Osteoblast (primary cell): ENCODE results near the gene HM13. TPM values are rescaled to one million over a fixed set of nuclear protein-coding genes. Genes with fewer than 3 reads are reported as not detected.

ENCODE experiments used
- DNase-seq: peaks from one replicate; pipeline ENCODE4 v3.0.0; 2011; ENCODE audit warnings: low spot score, mixed read lengths; ENCODE audit not compliant: insufficient read length; ENCODE audit errors: missing footprints
- H2AFZ ChIP-seq: 2 replicates; pipeline ENCODE4 v1.6.0; 2011; ENCODE audit warnings: mild to moderate bottlenecking, low read length
- H3K27ac ChIP-seq: 2 replicates; pipeline ENCODE4 v1.5.1; 2011; ENCODE audit warnings: mild to moderate bottlenecking, low read depth, low read length, moderate library complexity
- H3K27me3 ChIP-seq: 2 replicates; pipeline ENCODE4 v1.6.0; 2012; ENCODE audit warnings: mild to moderate bottlenecking, control low read depth, inconsistent platforms, low read length, moderate library complexity; ENCODE audit not compliant: insufficient read depth
- H3K36me3 ChIP-seq: 2 replicates; pipeline ENCODE4 v1.5.1; 2011; ENCODE audit warnings: mild to moderate bottlenecking, low read length, control low read depth, moderate library complexity; ENCODE audit not compliant: insufficient read depth
- H3K4me1 ChIP-seq: 2 replicates; pipeline ENCODE4 v1.5.1; 2011; ENCODE audit warnings: mild to moderate bottlenecking, low read length, control low read depth, moderate library complexity; ENCODE audit not compliant: insufficient read depth
- H3K4me2 ChIP-seq: 2 replicates; pipeline ENCODE4 v1.6.0; 2011; ENCODE audit warnings: mild to moderate bottlenecking, low read length; ENCODE audit not compliant: insufficient read depth
- H3K4me3 ChIP-seq: fragments of 200-600 bp; sonication (generic); 3 replicates; pipeline ENCODE4 v1.5.1; 2012; ENCODE audit warnings: mild to moderate bottlenecking, low read length, inconsistent platforms; ENCODE audit not compliant: insufficient read depth
- H3K79me2 ChIP-seq: 2 replicates; pipeline ENCODE4 v1.6.0; 2012; ENCODE audit warnings: mild to moderate bottlenecking, low read length, control low read depth, inconsistent platforms; ENCODE audit not compliant: insufficient read depth
- H3K9me3 ChIP-seq: 2 replicates; pipeline ENCODE4 v1.5.1; 2011; ENCODE audit warnings: low read depth, low read length, control low read depth
- H4K20me1 ChIP-seq: 2 replicates; pipeline ENCODE4 v1.6.0; 2012; ENCODE audit warnings: mild to moderate bottlenecking, low read length, control low read depth; ENCODE audit not compliant: insufficient read depth
- total RNA-seq: library from RNA; depleted of rRNA; stranded (reverse); fragments of >200 nt; gene quantifications from 2 replicates; pipeline ENCODE4 v1.2.3, GENCODE V29; 2012
- TF ChIP-seq, protein P1 (sequence below): IDR thresholded peaks from 2 replicates; pipeline ENCODE4 v1.5.1; 2011; ENCODE audit warnings: mild to moderate bottlenecking, low read depth, low read length, moderate library complexity; ENCODE audit errors: extremely low read depth

HM13 gene
- total RNA-seq, 1 donor = 85.8 TPM

DNA sequence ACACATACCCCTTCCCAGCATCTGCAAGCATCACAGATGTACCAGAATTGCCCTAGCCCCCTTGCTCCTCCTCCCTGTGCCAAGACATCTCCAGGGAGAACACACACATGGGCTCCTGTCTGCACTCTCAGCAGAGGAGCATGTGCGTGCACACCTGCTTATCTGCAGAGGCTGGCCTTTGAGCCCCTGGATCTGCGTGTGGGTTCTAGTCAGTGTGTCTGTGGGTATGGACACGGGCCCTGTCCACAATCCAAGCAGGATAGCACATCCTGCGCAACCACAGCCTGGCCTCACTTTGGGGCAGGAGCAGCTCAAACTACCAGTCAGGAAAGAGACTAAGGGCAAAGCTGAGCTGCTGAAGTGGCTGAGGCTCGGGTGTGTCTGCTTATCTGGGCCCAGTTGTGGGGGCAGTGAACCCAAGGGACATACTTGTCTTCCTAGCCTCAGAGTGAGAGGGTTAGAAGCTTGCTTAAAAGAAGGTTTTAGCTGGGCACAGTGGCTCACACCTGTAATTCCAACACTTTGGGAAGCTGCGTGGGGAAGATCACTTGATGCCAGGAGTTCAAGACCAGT, 41.0 kb downstream of the HM13 start:
- Histone ChIP-seq H2AFZ (no peak overlapping the region), H3K4me1 (peaks cover 14% of the 10 kb centered on the region), H3K27ac (no peak overlapping the region), H3K9me3 (no peaks in the 10 kb centered on the region), H3K79me2 (peaks cover 4% of the 10 kb centered on the region), H3K36me3 (peaks cover 65% of the 10 kb centered on the region), H3K4me2 (no peak overlapping the region), H3K27me3 (no peaks in the 10 kb centered on the region), H3K4me3 (no peak overlapping the region), H4K20me1 (peaks cover 10% of the 10 kb centered on the region)
- TF ChIP-seq, protein P1, sequence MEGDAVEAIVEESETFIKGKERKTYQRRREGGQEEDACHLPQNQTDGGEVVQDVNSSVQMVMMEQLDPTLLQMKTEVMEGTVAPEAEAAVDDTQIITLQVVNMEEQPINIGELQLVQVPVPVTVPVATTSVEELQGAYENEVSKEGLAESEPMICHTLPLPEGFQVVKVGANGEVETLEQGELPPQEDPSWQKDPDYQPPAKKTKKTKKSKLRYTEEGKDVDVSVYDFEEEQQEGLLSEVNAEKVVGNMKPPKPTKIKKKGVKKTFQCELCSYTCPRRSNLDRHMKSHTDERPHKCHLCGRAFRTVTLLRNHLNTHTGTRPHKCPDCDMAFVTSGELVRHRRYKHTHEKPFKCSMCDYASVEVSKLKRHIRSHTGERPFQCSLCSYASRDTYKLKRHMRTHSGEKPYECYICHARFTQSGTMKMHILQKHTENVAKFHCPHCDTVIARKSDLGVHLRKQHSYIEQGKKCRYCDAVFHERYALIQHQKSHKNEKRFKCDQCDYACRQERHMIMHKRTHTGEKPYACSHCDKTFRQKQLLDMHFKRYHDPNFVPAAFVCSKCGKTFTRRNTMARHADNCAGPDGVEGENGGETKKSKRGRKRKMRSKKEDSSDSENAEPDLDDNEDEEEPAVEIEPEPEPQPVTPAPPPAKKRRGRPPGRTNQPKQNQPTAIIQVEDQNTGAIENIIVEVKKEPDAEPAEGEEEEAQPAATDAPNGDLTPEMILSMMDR = no peak
- DNase-seq = peak; percentile 46

DNA sequence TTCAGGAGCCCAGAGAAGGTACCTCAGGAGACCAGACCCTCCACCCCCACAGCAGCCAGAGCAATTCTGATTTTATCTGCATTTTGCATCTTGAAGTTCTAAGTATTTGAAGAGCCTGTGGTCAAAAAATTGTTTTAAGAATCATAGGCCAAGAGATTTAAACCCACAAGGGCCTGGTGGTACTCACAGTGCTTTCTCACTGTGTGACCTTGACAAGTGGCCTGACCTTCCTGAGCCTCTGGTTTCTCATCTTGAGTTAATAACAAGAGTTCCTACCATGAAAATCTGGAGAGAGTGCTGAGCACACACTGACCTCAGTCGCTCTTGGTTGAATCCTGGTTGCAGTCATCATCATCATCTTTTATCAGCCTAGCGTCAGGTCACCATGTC, 45.5 kb downstream of the HM13 start:
- Histone ChIP-seq H3K9me3 (no peaks in the 10 kb centered on the region), H3K4me3 (no peak overlapping the region), H3K4me2 (no peak overlapping the region), H3K79me2 (no peaks in the 10 kb centered on the region), H3K27ac (peak overlapping the region; percentile 98), H2AFZ (no peak overlapping the region), H4K20me1 (peaks cover 4% of the 10 kb centered on the region), H3K36me3 (peaks cover 61% of the 10 kb centered on the region), H3K27me3 (no peaks in the 10 kb centered on the region), H3K4me1 (peaks cover 30% of the 10 kb centered on the region)
- TF ChIP-seq, protein P1 = no peak
- peak; percentile 0 for DNase-seq

DNA sequence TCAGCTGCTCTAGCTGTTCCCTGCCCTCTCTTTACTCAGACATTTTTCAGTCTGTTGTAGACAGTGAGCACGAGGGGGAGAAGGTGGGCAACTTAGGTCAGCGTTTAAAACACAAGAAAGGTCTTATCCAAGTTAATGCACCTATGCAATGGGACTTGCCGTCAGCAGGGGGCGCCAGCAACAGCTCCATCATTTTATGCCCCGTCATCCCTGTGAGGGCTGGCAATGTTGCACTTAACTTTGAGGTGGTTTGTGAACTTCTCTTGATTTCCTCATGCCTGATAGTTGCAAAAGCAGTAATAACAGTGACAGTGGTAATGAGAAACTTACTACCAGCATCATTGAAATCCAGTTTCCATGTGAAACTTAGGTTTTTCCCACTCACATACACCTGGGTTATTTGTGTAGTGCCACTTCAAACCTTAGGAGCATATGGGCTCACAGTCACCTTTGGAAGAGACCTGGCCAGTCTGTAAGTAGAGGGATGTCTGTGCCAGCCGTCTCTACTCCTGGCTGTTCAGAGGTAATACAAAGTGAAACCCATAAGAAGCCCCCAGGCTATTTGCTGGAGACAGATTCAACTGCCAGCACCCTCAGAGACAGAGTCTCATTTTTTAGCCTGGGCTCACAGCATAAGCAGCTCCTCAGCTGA, 46.0 kb downstream of the HM13 start:
- H3K4me3 ChIP-seq = no peak overlapping the region
- H2AFZ ChIP-seq = no peak overlapping the region
- peak overlapping the region; percentile 69 for H3K4me2 ChIP-seq

More for the DNA sequence above, 46.0 kb downstream of the HM13 start:
- H3K4me1 ChIP-seq = peaks cover 30% of the 10 kb centered on the region
- TF ChIP-seq, protein P1 = peak; percentile 100
- H3K27me3 ChIP-seq = no peaks in the 10 kb centered on the region
- H3K9me3 ChIP-seq = no peaks in the 10 kb centered on the region
- H3K36me3 ChIP-seq = peaks cover 55% of the 10 kb centered on the region
- H3K27ac ChIP-seq = peak overlapping the region; percentile 98
- H3K79me2 ChIP-seq = no peaks in the 10 kb centered on the region
- H4K20me1 ChIP-seq = peaks cover 4% of the 10 kb centered on the region
- DNase-seq = peak; percentile 77
